GM21423 (cell line): ENCODE data around the gene SRL.

ENCODE experiments used
- ATAC-seq: cut with Tn5 transposase; IDR thresholded peaks from one replicate; pipeline ENCODE4 v1.9.1; 2021; ENCODE audit warnings: mild to moderate bottlenecking, moderate library complexity; ENCODE audit not compliant: unreplicated experiment

The SRL gene

DNA sequence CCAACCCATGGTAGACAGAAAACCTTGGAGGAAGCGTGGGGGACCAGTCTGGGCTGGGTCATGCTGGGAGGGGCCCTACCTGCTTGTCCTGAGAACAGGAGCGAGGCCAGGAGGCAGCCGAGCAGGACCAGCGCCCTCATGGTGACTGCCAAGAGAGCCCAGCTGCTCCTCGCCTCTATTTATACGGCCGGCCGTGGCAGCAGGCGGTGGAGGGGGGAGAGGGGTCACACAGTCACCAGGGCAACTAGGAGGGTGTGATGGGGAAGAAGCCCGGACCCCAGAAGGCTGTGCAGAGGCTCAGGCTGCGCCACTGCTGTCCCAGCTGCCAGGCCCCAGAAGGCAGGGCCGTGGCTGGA is at the start of gene SRL:
TSS of gene SRL (minus strand) at position 153 of the 356 bp plus-strand sequence. CDS start at position 140, 13 bp downstream.
- no peak for ATAC-seq

DNA sequence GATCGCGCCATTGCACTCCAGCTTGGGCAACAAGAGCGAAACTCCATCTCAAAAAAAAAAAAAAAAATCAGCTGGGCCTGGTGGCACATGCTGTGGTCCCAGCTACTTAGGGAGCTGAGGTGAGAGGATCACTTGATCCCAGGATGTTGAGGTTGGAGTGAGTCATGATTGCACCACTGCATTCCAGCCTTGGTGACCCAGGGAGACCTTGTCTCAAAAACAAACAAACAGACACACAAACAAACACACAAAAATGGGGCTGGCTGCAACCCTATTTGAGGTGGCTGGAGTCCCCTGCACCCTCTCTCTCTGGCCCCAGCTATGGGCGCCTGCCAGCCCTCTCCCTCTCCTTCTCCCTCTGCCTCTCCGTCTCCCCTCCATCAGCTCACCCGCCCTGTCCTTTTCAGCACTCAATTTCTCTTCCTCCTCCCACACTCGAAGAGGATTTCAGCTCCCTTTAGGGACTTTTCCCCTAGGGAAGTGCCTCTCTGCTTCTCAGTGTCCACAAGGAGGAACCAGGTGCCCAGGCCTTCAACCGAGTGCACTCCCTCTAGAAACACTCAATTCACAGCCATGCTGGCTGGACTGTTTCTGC is 48.5 kb upstream of the SRL start:
- no peak for ATAC-seq

DNA sequence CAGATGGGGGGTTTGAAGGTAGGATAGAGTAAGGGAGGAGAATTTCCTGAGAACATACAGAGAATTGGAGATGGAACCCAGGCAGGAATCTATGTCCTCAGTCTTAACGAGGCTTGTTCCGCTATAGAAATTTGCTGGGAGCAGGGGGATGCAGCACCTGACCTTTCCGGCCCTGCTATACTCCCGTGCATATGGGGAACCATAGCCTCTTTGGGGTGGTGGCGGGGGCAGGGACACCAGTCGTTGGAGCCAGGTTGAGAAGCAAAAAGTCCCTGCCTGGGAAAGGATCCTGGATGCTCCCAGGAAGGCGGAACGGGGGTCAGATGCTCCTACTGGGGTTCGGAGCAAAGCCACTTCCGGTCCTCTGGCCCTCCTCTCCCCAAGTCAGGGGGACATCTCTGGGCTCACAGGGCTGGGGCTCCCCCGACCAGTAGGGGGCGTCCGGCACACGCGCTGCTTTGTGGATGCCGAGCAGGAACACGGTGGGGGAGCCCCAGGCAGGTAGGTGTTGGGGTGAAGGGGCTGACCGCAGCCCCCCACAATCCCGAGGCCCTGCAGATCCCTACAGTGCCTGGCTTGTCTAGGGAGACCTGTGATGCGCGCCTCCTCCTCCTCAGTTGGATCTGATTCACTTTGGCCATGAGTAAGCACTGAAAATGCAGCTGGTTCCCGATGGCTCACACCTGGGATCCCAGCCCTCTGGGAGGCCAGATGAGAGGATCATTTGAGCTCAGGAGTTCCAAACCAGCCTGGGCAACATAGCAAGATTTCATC is 46.5 kb upstream of the SRL start:
- ATAC-seq: peak; percentile 73

DNA sequence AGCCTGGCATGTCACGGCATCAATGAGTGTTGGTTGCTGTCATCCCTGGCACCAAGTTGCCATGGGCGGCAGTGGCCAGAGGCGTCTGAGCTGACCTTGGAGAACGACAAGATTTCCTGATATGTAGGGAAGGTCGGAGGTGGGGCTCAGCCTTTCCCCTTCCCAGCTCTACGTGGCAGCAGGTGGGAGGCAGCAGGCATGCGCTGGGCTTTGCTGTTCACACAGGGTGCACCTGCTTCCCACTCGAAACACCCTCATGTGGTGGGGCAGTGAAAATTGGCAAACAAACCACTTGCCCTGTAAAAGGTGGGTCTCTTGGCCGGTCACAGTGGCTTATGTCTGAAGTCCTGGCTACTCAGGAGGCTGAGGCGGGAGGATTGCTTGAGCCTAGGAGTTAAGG is 43.3 kb upstream of the SRL start:
- ATAC-seq: no peak

DNA sequence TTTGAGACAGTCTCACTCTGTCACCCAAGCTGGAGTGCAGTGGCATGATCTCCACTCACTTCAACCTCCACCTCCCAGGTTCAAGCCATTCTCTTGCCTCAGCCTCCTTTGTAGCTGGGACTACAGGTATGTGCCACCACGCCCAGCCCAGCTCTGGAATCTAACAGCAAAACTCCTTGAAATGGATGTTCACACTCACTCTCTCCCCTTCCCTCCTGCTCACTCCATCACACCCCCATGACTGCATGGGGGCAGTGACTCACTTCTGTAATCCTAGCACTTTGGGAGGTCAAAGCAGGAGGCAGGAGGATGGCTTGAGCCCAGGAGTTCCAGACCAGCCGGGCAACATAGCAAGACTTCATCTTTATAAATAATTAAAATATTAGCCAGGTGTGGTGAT is 42.1 kb upstream of the SRL start:
- ATAC-seq: no peak

DNA sequence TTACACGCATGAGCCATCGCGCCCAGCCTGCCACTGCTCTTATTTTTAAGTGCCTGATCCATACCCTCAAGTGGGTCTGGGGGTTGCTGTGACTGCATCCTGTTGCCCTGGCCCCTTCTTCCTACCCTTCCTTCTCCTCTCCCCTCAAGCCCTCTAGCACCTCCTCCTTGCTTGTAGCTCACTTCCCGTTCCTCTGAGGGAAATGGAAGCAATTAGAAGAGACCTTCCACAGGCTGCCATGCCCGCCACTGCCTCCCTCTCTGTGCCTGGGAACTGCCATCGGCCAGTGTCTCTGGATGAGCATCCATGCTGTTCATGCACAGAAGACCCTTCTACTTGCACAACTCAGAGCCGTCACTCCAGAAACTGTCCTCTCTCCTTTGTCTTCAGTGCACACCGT is 41.6 kb upstream of the SRL start:
- ATAC-seq: no peak

DNA sequence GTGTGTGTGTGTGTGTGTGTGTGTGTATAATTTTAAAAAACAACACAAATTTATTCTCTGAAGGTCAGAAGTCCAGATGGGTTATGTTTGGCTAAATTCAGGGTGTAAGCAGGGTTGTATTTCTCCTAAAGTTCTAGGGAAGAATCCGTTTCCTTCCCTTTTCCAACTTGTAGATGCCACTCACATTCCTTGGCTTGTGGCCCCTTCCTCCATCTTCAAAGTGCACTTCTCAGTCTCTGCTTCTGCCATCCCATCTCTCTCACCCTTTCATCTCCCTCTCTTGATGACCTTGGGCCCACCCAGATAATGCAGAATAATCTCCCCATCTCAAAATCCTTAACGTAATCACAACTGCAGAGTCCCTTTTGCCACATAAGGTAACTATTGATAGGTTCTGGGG is 38.7 kb upstream of the SRL start:
- no peak for ATAC-seq

DNA sequence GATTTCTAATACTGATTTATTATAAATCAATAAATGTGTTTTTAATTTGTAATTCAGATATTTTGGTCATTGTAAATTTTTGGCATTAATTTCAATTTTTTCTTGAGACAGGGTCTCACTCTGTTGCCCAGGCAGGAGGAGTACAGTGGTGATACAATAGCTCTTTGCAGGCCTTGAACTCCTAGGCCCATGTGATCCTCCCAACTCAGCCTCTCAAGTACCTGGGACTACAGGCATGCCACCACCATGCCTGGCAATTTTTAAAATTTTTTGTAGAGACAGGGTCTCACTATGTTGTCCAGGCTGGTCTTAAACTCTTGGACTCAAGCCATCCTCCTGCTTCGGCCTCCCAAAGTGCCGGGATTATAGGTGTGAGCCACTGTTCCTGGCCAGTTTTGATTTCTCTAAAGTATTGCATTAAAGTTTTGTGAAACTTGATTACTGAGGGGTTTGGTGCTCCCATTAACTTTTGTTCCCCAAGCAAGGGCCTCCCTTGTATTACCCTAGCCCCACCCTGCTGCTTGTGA is 36.2 kb upstream of the SRL start:
- ATAC-seq: no peak

DNA sequence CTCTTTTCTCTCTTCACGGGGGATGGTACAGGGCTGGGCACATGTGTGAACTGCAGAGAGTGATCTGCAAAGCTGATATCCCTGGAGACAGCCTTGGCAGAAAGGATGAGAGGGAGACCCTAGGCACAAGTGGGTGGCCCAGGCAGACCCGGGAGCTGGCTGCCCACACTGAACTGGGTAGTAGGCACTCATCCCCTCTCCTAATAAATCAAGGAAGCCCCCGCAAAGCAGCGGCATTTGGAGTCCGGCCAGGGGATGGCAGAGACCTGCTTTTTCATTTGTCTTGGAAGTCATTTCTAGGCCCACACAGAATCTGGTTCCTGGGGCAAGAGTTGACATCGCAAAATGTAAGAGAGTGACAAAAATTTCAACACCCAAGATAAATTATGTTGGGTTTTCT is 34.0 kb upstream of the SRL start:
- ATAC-seq: no peak

DNA sequence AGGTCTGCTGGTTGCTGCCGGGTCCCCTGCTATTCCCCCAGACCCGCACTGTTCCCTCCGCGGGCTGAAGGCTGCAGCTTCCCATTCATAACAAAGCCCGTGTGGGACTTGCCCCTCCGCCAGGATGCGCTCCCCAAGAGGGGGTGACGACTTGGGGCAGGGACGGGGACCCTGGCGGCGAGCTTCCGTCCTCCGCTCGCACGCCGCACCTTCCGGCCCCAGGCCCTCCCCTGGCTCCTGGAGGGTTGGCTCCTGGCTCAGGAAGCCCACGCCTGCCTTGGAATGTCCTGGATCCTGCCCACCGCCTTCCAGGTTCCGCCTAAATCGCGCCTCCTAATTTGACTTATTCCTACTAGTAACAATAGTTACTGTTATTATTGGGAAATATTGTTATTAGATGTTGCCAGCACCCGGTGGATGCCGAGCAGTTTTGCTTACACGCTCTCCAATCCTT is 32.0 kb upstream of the SRL start:
- no peak for ATAC-seq

DNA sequence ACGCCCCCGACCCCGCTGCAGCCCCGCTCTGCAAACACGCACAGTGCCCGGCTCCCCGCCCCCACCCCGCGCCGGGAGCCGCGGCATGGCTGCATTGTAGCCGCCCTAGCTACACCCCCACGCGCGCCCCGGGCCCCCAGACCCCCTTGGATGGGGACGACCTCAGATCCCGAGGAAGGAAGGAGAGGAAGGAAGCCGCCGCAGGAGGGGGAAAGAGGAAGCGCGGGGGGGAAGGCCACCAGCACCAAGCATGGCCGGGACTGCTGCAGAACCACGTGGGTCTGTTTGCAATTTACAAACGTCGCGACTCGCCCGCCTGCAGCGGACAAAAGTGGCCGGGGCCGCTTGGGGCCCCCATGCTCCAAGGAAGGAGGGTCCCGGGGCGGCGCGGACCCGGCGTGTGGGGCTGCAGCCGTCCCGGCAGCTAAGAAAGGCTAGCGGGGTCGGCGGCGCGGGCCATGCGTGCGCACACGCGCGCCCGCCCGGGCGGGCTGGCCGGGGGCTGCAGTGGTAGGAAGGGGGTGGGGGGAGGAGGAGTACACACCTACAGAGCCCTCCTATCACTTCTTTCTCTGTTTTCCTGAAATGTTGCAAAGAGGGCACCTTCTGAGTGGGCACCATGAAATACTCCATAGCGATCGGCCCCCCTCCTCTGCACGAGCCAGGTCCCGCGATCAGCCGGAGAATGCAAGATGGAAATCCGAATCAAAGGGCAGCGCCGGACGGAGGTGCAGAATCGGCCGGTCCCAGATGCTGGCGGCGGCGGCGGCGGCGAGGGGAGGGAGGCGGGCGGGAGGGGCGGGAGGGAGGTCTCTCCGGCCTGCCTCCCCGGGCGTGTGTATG is 30.5 kb upstream of the SRL start:
- no peak for ATAC-seq

DNA sequence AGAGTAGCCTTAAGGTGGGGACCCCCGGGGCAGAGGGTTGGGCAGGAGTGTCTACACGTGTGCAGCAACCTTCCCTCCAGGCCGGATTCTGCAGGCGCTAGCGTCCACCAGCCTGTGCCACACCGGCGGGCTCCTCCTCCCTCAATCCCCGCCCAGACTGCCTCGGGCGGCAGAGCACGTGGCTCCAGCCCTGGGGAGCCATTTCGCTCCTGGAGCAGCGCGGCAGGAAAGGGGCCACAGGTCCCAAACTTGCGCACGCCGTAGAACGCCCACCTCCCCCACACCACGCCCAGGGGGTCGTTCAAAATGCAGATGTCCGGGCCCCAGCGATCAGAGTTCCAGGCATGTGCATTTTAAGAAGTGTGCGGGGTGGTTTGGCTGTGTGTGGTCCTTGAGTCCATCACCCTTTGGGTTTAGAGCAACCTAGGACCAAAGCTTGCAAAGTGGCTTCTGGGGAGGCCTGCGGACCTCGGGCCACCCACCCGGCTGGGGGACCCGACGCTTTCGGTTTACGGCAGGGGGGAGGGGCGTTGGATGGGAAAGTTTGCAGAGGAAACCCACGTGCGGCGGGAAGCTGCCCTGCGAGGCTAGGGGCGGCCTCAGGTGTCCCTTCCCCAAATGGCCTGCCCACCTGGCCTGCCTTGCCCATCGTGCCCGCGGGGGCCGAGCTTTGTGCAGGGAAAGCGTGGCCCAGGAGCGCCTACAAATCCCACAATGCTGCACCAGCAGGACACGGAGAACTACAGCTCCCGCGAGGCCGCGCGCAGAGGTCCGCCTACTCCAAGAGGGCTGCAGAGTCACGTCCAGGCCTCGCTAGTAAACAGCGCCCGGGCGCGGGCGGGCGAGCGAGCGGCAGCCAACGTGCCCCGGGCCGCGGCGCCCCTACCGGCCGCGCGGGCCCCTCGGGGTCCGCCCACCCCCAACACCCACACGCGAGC is 29.6 kb upstream of the SRL start:
- peak; percentile 66 for ATAC-seq

DNA sequence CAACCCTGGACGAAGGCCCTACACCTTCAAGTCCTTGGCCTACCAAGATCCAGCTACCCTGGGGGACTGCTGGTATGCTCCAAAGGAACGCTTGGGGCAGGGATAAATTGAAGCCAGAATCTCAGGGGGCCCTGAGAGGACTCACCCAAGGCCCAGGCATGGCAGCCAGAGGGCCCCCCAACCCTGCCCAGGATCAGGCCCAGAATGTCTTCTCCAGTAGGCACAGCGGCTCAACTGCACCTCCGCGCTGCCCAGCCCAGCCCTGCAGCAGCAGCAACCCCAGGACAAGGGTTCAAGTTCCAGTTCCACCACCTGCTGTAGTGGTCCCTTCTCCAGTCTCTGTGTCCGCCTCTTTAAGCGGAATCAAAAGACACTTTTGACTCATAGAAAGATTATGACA is 28.7 kb upstream of the SRL start:
- no peak for ATAC-seq

DNA sequence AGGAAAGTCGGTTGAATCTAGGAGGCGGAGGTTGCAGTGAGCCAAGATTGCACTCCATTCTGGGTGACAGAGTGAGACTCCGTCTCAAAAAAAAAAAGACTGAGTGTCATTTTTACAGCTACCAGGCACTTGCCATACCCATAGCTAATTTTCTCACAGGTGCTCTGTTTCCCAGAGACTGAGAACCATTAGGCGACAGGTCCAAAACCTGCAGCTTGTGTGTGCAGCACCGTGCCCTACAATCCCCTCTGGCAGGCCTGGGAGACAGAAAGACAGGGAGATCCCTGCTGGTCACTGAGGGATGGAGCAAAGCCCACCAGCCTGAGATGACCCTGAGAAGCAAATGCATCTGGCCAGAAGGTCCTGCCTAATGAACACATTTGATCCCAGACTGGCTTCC is 28.2 kb upstream of the SRL start:
- ATAC-seq: no peak

DNA sequence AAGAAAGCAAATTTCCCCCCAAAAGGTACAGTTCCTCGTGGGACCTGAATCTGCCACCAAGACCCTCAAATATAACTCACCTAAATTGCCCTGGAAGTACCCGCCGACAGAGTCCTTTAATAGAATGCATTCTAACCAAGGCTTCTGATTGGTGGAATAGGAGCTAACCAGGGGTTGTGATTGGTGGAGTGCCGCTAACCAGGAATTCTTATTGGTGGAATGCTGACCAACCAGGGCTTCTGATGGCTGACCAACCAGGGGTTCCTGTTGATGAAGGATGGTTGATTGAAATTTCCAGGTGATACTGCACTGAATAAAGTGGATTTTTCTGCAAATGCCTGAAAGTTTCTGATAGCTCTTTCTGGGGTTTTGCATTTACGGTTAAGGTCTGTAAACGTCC is 24.5 kb upstream of the SRL start:
- no peak for ATAC-seq

DNA sequence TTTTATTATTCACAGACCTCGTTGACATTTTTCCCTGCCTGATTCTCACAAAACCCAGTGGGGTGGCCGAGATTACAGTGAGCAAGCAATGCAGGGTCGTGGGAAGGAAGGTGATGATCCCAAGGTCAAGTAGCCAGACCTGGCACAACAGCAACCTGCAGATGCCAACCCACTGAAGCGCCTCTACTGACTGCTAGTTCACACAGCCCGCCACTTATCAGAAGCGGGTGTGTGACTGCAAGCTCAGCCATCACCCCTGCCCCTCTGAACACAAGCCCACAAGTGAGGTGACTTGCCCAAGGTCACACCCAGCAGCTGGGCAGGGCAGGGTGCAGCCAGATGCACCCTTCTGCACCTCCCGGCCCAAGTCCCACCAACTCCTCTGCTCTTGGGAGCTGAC is 23.8 kb upstream of the SRL start:
- ATAC-seq: no peak

DNA sequence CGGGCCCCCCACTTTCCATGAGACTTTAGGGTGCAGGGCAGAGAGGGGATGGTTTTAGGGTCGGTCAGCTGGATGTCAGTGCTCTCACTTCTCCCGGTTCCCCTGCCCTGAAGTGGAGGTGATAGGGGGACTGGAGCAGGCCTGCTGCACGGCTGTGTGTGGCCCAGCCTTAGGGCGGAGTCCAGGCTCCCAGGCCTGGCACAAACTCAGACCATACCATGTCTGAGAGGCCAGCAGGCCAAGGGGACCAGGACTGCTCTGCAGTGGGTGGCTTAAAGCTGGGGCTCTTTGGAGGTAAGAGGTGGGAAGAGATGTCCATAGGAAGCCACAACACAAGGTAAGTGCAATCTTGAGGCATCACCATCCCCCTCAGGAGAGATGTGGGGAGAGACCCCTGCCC is 22.7 kb upstream of the SRL start:
- ATAC-seq: no peak

DNA sequence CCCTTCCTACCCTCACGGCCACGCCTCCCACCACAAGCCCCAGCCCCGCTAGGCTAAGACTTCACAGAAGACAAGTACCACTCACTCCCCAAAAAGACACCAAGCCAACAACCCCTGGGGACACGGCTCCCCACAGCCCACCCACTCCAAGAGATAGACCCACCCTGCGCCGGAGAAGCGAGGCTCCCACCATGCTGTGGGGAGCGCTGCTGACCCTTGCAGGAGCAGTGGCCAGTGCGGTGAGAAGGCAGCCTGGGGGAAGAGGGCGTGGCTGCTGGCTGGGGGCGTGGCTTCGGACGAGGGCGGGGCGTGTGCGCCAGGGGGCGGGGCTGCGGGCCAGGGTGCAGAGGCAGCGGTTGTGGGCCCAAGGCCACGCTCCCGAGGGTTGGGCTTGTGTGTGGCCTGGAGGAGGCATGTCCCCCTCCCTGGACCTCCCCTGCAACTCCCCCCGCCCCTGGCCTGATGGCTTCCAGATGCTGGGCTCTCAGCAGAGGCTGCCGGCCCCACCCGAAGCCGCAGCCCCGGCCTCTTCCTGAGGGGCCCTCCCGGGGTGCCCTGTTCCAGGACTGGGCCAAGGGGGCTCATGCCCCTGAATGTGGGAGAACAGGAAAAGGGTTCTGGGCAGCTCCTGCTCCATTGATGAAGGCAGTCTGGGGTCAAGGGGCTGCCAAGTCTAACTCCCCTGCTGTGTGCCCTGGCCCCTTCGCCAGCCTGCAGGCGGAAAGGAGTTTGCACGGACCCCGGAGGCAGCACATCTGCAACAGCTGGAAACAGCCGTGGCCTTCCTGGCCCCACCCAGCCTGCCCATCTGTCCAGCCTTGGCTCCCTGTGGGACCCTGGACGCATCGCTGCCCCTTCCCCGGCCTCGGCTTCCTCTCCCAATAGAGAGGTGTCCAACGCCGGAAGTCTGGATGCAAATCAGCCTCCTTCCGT is 21.9 kb upstream of the SRL start:
- no peak for ATAC-seq

DNA sequence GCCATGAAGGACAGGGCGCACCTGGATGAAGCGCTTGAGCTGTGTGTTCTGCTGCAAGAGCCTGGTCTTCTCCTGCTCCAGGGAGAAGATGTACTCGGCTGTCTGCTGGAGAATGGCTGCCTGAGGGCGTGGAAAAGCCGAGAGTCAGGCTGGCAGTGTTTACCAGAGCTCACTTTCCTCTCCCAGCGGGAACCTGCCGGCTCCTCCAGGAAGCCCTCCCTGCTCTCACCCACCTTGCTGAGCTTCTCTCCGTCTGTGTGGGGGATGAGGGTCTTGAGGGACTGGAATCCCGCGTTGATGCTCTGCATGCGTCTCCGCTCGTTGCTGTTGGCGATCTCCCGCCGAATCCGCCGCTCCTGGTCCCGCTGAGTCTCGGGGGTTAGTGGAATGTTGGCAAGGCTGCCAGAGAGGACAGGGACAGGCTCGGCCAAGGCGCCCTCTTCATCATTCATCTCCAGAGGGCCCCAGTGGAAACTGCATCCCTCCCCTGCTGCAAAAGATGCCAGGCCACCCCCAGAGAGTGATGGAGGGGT is 20.5 kb upstream of the SRL start:
- no peak for ATAC-seq
